ENCODE measurements around the gene TXNRD2.

GRCh38 chr22:19864538-19865106 lies 77.0 kb downstream of the TXNRD2 start:
- TF ChIP-seq CTCF (IDR thresholded peaks at IDR 0.05; ENCODE audit: insufficient read depth, low read depth, low read length) (no peak), EZH2 (IDR thresholded peaks at IDR 0.05; ENCODE audit: insufficient read depth, low read length) (no peak)
